ENCODE measurements around the gene ACADM.
"Not testable (repeated sequence)": the region's sequence is repeated elsewhere in the genome, so short reads cannot be mapped to it uniquely, and the experiment has no call there.

Gene ACADM

DNA sequence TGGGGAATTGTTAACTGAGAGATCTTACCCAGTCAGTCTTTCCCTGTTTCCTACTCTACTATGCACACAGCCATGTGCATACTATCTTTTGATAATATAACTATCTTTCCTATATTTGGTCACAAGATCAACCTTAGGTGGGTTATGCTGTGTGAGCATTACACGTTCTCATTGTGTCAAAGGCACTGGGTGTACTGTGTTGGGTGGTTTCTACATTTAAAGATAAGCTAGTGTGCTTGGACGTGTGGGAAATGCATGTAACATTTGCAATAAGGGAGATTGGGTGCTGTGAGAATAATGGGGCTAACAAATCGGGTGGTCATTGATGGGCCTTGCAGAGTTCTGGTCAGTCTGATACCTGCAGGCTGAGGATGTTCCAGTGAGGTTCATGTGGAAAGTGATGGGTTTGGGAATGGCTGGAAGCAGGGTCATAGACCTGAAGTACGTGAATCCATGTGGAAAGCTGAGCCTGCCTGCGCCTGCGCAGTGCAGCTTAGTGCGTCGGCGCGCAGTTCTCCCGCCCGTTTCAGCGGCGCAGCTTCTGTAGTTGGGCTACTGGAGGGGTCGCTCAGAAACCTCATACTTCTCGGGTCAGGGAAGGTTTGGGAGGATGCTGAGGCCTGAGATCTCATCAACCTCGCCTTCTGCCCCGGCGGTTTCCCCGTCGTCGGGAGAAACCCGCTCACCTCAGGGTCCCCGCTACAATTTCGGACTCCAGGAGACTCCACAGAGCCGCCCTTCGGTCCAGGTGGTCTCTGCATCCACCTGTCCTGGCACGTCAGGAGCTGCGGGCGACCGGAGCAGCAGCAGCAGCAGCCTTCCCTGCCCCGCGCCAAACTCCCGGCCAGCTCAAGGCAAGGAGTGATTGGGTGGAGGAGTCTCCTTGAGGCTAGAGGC lies 72.1 kb downstream of the ACADM start, which contains the start of gene MSH4:
MSH4 (plus strand) TSS at position 507 of the 897 bp plus-strand sequence; CDS start at position 611, 104 bp downstream.
- DNase-seq, result no peak

DNA sequence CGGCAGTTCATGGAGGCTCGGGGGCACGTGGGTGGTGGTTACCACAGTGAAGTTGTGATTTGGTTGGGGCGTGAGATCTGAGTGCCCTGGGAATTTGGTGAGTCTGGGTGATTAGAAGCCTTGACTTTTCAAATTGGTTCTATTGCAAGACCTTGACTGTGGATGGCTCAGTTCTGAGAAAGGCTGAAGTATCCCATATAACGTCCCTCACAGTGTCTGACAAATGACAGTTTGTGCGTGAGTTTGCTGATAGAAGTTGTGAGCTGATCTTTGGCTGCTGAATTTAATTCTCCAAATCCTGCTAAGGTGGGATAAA lies 72.7 kb downstream of the ACADM start:
- DNase-seq, result no peak

DNA sequence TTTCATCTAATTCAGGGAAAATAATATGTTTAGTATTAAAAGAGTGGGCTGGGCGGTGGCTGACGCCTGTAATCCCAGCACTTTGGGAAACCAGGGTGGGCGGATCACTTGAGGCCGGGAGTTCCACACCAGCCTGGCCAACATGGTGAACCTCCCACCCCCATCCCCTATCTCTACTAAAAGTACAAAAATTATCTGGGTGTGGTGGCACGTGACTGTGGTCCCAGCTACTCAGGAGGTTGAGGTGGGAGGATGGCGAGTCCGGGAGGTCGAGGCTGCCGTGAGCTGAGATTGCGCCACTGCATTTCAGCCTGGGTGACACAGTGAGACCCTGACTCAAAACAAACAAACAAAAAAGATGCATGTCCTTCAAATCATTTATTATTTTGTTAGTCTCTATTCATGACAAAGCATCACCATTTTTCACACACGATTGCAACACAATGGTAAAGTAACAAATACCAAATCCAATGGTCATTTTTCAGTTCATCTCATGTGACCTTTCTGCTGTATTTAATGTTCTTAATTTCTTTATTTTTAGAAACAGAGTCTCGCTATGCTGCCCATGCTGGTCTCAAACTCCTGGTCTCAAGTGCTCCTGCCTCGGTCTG lies 73.2 kb downstream of the ACADM start:
- no peak for DNase-seq

GRCh38 chr1:75801480-75801879 lies 77.0 kb downstream of the ACADM start:
- DNase-seq, result not testable (repeated sequence)

GRCh38 chr1:75808921-75809320 lies 84.4 kb downstream of the ACADM start:
- DNase-seq, result no peak

GRCh38 chr1:75810113-75810512 lies 85.6 kb downstream of the ACADM start:
- DNase-seq, result not testable (repeated sequence)

- no peak for DNase-seq
Observed at GRCh38 chr1:75811211-75811981, 86.9 kb downstream of the ACADM start.

GRCh38 chr1:75812065-75812464 lies 87.6 kb downstream of the ACADM start:
- DNase-seq, result no peak

All from activated CD4-positive, alpha-beta T cell treated with anti-CD3 and anti-CD28 coated beads, Interleukin-2, amount 50 U/mL, for 1 hour (primary cell).